GM19099 (cell line): ENCODE results near the gene FAM217A.

Experiments
- POLR2A ChIP-seq: IDR thresholded peaks from 3 replicates; pipeline ENCODE4 v1.6.1; 2011; ENCODE audit warnings: low read depth; ENCODE audit not compliant: insufficient read length; ENCODE audit errors: extremely low read depth

Gene FAM217A

DNA sequence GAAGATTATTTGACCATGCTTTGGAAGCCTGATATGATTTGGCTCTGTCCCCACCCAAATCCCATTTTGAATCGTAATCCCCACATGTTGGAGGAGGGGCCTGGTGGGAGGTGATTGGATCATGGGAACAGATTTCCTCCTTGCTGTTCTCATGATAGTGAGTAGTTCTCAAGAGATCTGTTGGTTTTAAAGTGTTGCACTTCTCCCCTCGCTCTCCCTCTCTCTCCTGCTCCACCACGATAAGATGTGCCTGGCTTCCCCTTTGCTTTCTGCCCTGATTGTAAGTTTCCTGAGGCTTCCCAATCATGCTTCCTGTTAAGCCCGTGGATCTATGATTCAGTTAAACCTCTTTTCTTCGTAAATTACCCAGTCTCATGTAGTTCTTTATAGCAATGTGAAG, 21.7 kb upstream of the FAM217A start:
- no peak for TF ChIP-seq POLR2A

DNA sequence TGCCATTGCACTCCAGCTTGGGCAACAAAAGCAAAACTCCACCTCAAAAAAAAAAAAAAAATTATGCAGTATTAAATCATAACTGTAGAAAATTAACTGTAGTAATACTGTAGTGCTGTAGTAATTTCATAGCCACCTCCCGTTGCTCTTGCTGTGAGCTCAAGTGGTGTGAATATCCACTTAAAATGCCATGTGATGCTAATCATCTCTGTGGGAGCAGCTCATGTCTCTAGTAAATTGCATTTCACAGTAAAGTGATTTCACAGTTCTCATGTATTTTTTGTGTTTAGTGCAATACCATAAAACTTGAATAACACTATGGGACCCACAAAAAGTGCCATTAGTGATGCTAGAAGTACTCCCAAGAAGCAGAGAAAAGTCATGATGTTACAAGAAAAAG, 14.4 kb upstream of the FAM217A start:
- no peak for TF ChIP-seq POLR2A

DNA sequence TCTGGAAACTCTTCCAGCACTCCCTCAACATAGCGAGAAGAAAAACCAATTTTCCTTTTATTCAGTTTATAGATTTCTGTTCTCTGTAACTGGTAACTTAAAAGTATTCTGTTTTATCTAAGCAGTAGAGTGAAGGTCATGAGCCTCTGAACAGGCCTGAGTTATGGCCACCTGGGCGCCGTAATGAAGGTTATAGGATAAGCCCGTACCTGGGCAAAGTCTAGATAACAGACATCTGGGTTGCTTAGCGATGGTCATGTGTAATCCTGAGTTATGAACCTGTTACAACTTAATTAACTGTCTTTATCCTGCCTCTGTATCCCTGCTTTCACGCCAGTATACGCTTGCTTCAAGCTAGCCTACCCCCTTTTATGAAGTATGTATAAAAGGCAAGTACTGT, 13.0 kb upstream of the FAM217A start:
- TF ChIP-seq POLR2A: no peak

DNA sequence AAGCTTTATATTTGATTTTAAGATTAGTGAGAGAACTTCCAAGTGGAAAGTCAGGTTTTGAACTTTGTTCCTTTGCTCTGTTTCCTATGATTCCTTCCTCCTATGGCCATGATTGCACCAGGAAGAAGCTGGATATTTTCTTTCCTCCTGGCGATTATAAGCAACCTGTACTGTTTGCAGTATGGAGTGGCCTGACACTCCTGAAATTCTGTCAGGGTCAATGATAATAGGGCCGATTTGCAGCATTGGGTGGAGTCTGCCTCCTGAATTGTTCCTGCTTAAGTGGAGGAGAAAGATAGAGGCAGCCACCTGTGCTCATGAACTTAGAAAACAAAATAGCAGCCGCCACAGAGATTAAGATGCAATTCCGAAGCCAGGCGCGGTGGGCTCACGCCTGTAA, 9.8 kb upstream of the FAM217A start:
- no peak for TF ChIP-seq POLR2A

DNA sequence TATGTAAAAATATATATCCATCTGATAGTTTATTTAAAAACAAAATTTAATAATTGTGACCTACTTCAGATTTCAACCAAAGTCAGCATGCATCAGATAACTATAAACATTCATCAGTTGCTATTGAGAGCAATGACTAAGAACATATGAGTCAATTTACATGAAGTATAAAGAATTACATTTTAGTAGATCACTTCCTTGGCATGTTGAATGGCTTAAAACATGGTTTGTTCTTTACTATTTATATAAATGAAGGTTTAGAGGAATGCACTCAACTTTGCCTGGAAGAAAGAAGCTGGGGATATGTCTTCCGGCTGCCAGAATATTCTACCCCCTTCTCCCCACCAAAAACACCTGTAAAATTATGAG, 6.4 kb upstream of the FAM217A start:
- TF ChIP-seq POLR2A: no peak

DNA sequence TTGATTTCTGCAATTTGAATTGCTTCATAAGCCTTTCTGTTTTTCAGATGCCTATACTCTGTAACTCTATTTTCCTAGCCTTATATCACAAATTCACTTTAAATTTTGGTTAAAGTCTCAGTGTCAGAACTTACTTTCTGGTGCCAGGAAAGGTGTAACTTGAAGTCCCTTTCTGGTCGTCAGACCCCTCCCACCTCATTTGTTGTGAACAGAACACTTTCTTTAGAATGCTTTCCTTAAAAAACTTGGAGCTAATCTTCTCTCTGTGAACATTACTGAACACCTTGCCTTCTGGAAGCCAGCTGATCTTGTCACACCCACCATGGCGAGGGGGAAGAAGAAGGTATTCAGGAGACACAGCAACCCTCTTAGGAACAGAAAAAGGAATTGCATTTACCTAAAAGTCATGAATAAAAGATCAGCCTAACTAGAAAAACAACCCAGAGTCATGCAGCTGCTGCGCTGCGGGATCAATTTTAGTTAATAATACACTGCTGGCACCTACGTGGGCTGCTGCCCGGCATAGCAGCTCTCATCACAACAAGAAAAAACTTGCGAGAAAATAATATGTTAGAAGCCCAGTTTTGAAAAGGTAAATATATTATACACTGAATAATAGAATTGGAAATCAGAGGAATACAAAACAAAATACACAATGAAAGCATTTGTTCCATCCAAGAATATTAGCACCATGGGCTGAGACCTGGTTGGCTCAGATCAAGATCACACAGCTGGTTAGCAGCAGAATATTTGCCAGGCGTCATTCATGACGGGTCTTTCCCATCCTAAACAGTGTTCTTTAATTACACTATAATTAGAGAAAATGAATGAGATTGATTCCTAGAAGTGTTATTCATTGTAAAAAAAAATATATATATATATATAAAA, 5.8 kb upstream of the FAM217A start:
- TF ChIP-seq POLR2A: no peak

DNA sequence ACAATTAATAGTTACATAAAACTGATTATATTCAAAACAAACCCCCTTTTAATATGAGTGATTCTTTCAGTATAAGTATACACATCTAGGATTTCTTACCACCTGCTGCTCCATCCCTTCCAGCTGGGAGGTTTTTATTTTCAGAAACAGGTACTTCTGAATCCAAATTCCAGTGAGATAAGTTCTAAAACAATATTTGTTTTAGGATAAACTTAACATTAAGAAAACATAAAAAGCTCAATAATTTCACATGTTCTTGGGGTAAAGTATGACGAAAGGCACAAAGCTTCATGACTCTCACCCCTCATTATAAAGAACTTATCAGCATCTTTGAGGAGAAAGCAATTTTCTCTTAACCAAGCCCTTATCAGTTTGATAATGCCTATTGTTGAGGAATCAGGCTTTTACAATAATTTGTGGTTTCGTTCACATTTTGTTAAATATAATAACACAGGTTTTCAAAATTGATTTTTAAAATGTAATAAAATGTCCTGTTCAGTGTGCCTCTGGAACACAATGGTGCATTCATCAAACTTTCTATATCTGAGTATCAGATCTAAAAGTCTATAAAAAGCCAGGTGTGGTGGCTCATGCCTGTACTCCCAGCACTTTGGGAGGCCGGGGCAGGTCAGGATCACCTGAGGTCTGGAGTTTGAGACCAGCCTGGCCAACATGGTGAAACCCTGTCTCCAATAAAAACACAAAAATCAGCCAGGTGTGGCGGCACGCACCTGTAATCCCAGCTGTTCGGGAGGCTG, 4.3 kb downstream of the FAM217A start:
- no peak for TF ChIP-seq POLR2A

DNA sequence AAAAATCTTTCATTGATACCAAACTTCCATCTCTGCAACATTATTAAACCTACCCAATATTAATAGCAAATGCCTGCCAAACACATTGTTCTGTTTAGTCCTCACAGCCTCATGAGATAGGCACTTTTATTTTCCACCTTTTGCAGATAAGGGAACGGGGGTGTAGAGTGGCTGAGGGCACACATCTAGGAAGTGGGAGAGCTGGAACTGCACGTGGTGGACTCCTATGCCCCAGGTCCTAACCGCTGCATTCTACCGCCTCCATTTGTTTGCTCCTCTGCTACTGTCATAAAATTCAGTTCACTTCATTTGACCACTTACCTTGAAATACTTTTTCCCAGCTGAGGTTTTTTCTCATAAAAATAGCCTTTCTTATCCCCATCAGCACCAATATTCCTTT, 7.6 kb downstream of the FAM217A start:
- no peak for TF ChIP-seq POLR2A

DNA sequence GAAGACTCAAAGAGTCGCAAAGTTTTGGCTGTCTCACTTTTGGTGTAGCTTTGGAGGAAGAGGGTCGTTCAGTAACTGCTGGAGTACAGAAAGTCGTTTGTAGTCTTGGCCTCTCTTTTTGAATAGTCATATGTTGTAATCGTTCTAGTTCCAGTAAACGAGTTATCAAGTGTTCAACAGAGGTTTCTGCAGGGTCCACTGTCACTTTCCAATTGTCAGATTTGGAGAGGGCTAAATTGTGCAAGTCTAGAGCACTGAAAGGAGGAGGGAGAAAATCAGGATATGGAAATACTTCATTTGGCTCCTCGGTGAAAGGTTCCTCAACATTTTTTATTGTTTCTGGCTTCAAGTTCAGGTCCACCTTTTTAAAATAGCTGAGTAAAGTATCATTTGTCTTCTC, 9.7 kb downstream of the FAM217A start:
- no peak for TF ChIP-seq POLR2A

DNA sequence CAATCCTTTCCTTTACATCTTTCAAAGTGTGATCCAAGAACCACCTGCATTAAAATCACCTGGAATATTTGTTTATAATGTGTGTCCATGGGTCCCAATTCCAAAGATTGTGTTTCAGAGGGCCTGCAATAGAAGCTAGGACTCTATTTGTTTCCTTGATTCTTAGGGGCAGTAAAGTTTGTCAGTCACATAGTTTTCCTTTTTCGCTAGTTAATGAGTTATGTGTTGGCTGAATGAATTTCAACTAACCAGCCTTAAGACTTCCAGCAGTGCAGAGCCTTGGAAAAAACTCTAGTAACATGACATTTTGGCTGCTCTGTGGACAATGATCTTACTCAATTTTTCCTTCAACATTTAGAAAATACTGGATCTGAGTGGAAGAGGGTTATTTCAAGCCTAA, 11.3 kb downstream of the FAM217A start:
- TF ChIP-seq POLR2A: no peak

DNA sequence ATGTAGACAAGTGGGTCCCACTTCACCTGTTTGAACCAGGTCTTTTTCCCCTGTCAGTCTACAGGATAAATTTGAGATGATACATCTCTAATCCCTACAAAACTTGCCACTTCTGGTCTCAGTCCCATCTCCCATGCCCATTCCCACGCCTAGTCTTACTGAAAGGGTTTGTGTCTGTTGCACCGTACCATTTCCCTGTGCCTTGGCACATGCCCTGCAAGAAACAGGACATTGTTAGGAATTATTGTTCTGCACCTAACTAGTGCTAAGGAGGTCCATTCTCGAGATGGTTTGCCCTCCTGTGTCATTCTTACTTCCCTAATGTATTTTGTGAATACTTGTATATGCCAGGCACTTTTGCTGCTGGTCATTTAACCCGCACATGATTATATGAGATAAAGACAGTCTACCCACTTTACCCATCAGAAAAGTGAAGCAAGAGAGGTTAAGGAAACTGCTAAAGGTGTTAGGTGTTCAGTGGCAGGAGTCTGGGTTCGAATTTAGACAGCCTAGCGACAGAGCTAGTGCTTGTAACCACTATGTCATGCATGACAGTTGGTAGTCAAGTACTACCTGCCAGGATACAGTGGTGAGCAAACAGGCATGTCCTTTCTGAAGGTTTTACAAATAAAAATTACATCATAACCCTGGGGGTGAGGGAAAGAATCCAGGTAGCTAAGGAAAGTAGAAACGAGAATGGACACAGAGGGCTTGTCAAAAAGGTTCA, 12.7 kb downstream of the FAM217A start:
- no peak for TF ChIP-seq POLR2A

DNA sequence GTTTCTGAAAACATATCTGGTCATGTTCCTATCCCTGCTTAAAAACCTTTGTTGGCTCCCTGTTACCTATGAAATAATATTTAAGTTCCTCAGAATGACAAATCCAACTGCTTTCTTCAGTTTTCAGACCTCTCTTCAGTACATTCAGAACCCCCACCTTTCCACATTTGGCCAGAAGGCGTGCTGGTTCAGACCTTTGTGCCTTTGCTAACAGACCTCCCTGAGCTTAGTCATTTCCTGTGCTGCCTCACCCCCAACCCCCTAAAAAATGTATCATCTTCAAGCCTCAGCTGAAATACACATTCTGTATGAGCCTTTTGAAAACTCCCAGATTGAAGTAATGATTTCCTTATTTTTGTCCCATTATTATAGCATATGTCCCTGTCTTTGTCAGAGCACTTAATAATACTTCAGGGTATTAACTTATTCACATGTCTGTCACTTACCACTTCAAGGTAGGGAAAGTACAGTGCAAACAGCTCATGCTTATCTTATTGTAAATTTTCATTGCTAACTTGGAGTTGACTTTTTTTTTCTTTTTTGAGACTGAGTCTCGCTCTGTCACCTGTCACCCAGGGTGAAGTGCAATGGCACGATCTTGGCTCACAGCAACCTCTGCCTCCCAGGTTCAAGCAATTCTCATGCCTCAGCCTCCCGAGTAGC, 19.7 kb downstream of the FAM217A start:
- TF ChIP-seq POLR2A: no peak

DNA sequence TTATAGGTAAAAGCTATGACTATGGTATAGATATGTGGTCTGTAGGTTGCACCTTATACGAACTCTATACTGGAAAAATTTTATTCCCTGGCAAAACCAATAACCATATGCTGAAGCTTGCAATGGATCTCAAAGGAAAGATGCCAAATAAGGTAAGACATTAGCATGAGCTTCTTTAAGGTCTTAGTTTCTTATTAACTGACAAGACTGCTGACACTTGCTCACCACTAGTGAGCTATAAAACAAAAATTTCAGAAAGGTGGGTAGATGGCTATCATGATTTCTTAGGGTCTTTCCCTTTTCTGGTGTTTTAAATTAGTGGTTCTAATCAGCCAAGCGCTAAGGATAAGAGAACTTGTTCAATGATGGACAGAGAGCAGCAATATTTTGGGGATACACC, 21.9 kb downstream of the FAM217A start:
- no peak for TF ChIP-seq POLR2A

DNA sequence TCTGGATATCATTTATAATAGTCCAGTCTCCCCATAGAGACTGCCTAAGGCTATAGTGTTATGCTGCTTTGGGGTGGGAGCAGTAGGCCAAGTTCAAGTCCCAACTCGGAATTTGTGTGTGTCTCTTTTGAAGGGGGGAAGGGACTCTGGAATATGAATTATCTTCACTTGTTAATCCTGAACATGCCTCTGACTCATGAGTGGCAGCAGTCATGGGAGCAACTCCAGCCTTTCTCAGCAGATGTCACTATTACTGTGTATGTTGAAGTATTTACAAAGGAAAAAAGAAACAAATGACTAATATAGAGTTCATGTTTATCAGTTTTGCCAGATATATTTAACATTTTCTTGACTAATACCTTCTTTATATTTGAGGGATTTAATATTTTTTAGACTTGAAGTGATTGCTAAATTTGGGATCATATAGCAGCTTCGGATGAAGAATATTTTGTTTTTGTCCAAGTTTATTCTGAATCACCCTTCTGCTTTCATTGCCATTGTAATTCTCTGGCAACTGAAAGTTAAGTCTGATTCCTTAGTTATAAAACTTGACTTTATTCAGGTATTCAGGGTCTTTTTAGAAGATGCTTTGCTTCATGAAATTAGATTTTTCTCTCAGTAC, 23.4 kb downstream of the FAM217A start:
- TF ChIP-seq POLR2A: no peak

DNA sequence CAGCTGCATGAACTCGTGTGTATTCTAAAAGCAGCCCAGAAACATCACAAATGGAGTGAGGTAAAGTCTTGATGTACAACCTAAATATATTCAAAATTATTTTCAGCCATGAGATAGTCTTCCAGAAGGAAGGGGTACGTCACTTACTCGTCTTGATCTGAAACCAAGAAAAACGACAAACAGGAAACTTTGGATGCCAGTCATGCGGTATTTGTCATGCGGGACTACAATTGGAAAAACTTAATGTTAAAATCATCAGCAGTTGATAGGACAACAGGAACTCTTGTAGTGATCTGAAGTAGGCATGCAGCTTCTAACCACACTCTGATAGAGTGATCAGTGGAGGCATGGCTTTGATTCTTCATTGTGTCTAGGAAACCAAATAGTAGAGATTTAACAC, 29.7 kb downstream of the FAM217A start:
- TF ChIP-seq POLR2A: no peak

DNA sequence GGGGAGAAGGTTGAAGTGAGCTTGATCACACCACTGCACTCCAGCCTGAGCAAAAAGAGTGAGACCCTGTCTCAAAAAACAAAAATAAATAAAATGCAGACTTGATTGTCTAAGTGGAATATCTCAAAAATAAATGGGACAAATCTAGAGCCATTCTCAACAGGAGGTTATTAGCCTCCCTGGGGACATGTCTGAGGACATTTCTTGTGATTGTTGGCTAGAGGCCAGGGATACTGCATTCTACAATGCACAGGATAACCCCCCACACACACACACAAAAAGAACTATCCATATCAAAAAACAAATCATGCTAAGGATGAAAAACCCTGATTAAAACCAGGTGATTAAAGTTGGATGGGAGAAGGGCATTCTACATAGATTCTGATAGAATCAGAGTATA, 37.5 kb downstream of the FAM217A start:
- no peak for TF ChIP-seq POLR2A

DNA sequence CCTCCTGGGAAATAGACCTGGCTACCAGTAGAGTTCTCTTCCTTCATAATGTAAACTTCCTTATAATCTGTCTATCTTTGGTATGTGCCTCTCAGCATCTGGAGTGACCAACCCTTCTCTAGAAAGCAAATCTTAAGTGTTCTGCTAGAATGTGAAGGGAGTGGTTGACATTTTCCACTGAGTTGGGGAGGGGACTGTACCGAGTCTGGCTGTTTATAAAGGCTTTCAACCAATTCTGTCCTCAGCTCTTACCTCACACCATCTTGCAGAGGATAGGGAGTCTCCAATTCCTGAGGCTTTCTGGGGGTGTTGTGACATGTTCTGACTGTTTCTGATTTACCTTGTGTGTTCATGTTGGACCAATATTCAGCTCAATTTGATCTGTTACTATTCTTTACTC, 39.6 kb downstream of the FAM217A start:
- TF ChIP-seq POLR2A: no peak
